Endothelial cell of umbilical vein (primary cell): ENCODE data around the gene MED27.

Experiments used
- CTCF ChIP-seq, 2 donors: IDR thresholded peaks; 1 replicate in 1 of 2; 2 replicates in 1 of 2; pipeline ENCODE4 v1.5.1; 2011; ENCODE audit warnings: low read length in 2 of 2, mild to moderate bottlenecking in 2 of 2, moderate library complexity in 2 of 2, control low read depth in 1 of 2, inconsistent platforms in 1 of 2, low read depth in 1 of 2; ENCODE audit not compliant: insufficient read depth in 1 of 2; ENCODE audit errors: extremely low read depth in 1 of 2
- POLR2A ChIP-seq: IDR thresholded peaks from 2 replicates; pipeline ENCODE4 v1.6.1; 2012; ENCODE audit warnings: low read depth, mild to moderate bottlenecking, control low read depth, low read length

- TF ChIP-seq CTCF (IDR thresholded peaks at IDR 0.05; ENCODE audit: extremely low read depth in 1 of 2, insufficient read depth in 1 of 2, low read depth in 1 of 2, low read length in 2 of 2), result no peak
- TF ChIP-seq POLR2A, result no peak
Observed at GRCh38 chr9:131839281-131840084, 240.2 kb downstream of the MED27 start.
